Retinal pigment epithelial cell (primary cell): Measurements from ENCODE around the gene PRSS56.

ENCODE experiments used
- DNase-seq: peaks from one replicate; pipeline ENCODE4 v3.0.0-alpha.2; 2010; ENCODE audit warnings: low read depth
- H3K4me3 ChIP-seq: 2 replicates; pipeline ENCODE4 v1.5.1; 2011; ENCODE audit warnings: mild to moderate bottlenecking, low read length, control low read depth, moderate library complexity
- TF ChIP-seq, protein P1 (sequence below): conservative IDR thresholded peaks from 2 replicates; pipeline ENCODE4 v1.5.1; 2011; ENCODE audit warnings: low read depth, low read length, control low read depth, inconsistent platforms

PRSS56 gene

DNA sequence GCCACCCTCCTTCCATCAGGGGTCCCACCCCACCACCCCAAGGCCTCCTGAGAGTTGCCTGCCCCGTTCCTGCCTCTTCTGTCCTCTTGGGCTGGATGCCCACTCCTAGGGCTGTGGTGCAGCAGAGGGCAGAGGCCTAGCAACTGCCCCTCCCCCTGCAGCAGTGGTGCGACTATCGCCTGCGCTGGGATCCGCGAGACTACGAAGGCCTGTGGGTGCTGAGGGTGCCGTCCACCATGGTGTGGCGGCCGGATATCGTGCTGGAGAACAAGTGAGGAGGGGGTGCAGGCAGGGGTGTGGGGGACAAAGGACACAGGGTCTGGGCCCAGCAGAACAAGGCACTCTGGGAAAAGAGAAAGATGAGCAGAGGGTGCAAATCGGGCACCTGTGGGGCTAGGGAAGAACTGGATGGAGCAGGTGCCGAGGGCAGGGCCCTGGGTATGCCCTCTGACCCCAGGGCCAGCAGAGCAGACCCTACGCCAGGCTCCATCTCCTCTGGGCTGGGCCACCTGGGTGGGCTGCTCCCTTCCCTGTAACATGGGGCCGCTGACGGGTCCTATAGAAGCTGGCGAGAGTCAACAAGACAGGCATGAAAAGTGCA is 20.4 kb downstream of the PRSS56 start:
- no peak overlapping the region for H3K4me3 ChIP-seq
- DNase-seq = no peak
- TF ChIP-seq, protein P1, sequence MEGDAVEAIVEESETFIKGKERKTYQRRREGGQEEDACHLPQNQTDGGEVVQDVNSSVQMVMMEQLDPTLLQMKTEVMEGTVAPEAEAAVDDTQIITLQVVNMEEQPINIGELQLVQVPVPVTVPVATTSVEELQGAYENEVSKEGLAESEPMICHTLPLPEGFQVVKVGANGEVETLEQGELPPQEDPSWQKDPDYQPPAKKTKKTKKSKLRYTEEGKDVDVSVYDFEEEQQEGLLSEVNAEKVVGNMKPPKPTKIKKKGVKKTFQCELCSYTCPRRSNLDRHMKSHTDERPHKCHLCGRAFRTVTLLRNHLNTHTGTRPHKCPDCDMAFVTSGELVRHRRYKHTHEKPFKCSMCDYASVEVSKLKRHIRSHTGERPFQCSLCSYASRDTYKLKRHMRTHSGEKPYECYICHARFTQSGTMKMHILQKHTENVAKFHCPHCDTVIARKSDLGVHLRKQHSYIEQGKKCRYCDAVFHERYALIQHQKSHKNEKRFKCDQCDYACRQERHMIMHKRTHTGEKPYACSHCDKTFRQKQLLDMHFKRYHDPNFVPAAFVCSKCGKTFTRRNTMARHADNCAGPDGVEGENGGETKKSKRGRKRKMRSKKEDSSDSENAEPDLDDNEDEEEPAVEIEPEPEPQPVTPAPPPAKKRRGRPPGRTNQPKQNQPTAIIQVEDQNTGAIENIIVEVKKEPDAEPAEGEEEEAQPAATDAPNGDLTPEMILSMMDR = no peak

DNA sequence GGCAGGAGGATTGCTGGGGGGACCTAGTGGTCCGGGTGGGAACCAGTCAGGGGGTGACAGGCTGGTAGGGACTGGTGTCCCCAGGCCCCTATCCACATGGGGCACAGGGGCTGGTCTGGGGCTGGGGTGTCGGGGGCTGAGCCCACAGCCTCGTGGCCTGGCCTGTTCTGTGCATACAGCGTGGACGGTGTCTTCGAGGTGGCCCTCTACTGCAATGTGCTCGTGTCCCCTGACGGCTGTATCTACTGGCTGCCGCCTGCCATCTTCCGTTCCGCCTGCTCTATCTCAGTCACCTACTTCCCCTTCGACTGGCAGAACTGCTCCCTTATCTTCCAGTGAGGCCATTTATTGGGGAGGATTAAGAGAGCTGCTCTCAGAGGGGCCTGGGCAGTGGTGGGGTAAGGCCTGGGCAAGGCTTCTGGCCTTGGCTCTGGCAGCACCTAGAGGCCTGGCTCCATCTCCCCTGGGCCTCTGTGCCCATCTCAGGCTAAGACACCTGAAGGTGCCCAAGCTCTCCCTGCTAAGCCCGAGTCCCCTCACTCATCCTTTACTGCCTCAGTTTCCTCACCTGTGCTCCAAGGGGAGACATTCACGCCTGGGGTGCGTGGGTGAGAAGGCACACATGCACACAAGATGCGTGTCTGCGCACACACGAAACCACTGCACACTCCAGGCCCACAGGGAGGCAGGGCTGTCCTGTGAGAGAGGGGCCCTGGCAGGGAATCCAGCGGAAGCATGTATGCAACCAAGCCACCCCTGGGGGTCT is 21.2 kb downstream of the PRSS56 start:
- H3K4me3 ChIP-seq = no peak overlapping the region
- TF ChIP-seq, protein P1 = no peak
- no peak for DNase-seq

DNA sequence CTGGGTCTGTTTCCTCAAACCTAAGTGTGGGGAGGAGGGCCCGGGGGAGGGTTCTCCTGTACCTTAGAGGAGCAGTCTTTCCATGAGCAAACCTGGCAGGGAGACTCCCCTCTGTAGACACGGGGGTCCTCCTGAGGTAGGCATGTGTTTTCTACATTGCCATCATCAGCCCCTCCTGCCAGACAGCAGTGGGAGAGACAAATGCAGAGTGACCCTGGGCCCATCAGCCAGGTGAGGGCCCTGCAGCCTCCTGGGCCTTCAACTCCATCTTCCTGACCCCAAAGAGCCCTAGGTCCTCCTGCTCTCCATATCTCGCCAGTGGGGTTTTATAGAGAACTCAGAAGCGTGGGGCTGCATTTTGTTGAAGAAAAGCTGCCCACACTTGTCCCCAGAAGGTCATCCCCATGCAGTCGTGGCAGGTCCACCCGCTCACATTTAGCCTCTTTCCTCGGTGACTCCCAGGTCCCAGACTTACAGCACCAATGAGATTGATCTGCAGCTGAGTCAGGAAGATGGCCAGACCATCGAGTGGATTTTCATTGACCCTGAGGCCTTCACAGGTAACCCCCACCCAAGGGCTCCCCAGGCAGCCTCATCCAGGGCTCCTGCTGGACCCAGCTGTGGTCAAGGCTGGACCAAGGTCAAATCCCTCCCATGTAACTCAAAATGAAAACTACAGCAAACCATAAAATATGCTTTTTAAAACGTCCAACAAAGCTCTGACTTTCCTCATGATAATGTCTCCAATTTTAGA is 21.9 kb downstream of the PRSS56 start:
- H3K4me3 ChIP-seq = no peak overlapping the region
- no peak for DNase-seq
- TF ChIP-seq, protein P1 = no peak

DNA sequence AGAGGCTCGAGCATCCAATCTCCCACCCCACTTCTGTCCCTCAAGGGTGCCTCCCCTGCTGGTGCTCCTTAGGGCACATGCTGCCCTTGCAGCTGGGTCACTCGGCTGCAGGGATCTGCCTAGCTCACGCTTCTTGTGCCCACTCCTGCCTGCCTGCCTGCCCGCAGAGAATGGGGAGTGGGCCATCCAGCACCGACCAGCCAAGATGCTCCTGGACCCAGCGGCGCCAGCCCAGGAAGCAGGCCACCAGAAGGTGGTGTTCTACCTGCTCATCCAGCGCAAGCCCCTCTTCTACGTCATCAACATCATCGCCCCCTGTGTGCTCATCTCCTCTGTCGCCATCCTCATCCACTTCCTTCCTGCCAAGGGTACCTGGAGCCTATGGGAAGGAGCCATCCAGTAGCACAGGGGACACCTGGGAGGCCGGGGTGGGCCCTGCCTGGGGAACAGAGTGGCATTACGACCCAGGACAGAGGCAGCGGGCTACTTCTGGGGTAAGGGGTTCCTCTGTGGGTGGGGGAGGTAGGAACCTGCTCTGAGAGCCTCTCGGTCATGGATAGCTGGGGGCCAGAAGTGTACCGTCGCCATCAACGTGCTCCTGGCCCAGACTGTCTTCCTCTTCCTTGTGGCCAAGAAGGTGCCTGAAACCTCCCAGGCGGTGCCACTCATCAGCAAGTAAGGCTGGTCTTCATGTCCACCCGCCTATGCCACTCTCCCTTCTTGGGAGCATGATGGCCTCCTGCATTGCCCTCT is 22.7 kb downstream of the PRSS56 start:
- TF ChIP-seq, protein P1 = no peak

DNA sequence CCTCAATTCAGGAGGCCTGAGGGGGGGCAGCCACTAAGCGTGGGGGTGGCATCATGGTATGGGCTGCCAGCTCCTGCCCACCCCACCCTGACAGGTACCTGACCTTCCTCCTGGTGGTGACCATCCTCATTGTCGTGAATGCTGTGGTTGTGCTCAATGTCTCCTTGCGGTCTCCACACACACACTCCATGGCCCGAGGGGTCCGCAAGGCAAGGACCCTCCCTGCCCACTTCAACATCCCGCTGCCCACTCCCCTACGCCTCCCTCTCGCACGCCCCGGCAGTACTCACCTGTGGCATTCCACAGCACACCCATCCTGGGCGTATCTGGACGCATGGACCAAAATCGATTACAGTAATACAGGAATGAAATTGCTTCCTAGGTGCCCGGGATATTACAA is 23.3 kb downstream of the PRSS56 start:
- DNase-seq = no peak
- TF ChIP-seq, protein P1 = no peak

More for the DNA sequence above, 22.7 kb downstream of the PRSS56 start:
- DNase-seq = no peak
- H3K4me3 ChIP-seq = no peak overlapping the region

DNA sequence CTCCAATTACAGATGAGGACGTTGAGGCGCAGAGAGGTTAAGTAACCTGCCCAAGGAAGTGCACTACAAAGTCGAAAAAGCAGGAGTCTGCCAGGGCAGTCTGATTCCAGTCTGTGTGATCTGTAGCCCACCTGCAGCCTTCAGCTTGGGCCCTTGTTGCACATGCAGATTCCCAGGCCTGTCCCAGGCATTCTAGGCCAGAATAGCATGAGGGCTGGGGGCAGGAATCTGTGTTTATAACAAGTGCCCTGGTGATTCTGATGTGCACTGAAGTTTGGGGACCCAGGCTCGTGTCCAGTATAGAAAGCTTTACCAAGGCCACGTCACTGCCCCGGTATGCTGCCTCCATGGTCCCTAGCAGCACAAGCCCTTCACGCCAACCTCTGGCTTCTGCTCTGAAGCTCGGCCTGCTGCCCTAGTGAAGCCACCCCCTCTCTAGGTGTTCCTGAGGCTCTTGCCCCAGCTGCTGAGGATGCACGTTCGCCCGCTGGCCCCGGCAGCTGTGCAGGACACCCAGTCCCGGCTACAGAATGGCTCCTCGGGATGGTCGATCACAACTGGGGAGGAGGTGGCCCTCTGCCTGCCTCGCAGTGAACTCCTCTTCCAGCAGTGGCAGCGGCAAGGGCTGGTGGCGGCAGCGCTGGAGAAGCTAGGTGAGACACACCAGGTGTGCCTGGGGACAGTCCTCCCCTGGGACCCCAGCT is 23.9 kb downstream of the PRSS56 start:
- DNase-seq = no peak
- H3K4me3 ChIP-seq = no peak overlapping the region
- TF ChIP-seq, protein P1 = no peak

More for the DNA sequence above, 23.3 kb downstream of the PRSS56 start:
- no peak overlapping the region for H3K4me3 ChIP-seq
